NCI-H1105 (cell line): ENCODE results near the gene ASL.
A peak's percentile ranks its signal among the peaks of the same experiment; 100 is the strongest.
"Not testable (repeated sequence)": the region's sequence is repeated elsewhere in the genome, so short reads cannot be mapped to it uniquely, and the experiment has no call there.

Experiments used
- DNase-seq: peaks from one replicate; lab custom pipeline; 2025; lab: John Stamatoyannopoulos, UW

Gene ASL

GRCh38 chr7:66076462-66077329 lies 1.1 kb downstream of the ASL start:
- DNase-seq = no peak

- DNase-seq = no peak
Measured at GRCh38 chr7:66078067-66078466, 2.4 kb downstream of the ASL start.

GRCh38 chr7:66082083-66082482 lies 6.5 kb downstream of the ASL start:
- no peak for DNase-seq

GRCh38 chr7:66082886-66083415 lies 7.3 kb downstream of the ASL start:
- DNase-seq = no peak

GRCh38 chr7:66083677-66084076 lies 8.1 kb downstream of the ASL start:
- DNase-seq = no peak

- DNase-seq = no peak
Measured at GRCh38 chr7:66088861-66089838, 13.5 kb downstream of the ASL start.

- no peak for DNase-seq
Measured at GRCh38 chr7:66092654-66093053, 17.0 kb downstream of the ASL start.

GRCh38 chr7:66095010-66095409 lies 19.4 kb downstream of the ASL start:
- no peak for DNase-seq

GRCh38 chr7:66099232-66099550 lies 23.6 kb downstream of the ASL start:
- no peak for DNase-seq

- DNase-seq = no peak
Measured at GRCh38 chr7:66099551-66100407, 24.2 kb downstream of the ASL start.

GRCh38 chr7:66100408-66101050 lies 24.9 kb downstream of the ASL start:
- no peak for DNase-seq

- DNase-seq = not testable (repeated sequence)
Measured at GRCh38 chr7:66102168-66102567, 26.5 kb downstream of the ASL start.

GRCh38 chr7:66103994-66104393 lies 28.4 kb downstream of the ASL start:
- DNase-seq = not testable (repeated sequence)

GRCh38 chr7:66105263-66105748 lies 29.7 kb downstream of the ASL start:
- DNase-seq = no peak

- DNase-seq = not testable (repeated sequence)
Measured at GRCh38 chr7:66108410-66108809, 32.8 kb downstream of the ASL start.

GRCh38 chr7:66110856-66111255 lies 35.2 kb downstream of the ASL start:
- no peak for DNase-seq

GRCh38 chr7:66114743-66115649 lies 39.4 kb downstream of the ASL start, which contains the start of gene CRCP:
Gene CRCP (plus strand): TSS chr7:66114847. CDS start chr7:66114963, 116 bp downstream.
- DNase-seq = peak; percentile 68

GRCh38 chr7:66116680-66117420 lies 41.2 kb downstream of the ASL start:
- not testable (repeated sequence) for DNase-seq

- no peak for DNase-seq
Measured at GRCh38 chr7:66118603-66119002, 43.0 kb downstream of the ASL start.
